PC-3 (cell line): ENCODE data around the gene TOM1L2. TPM values are rescaled to one million over a fixed set of nuclear protein-coding genes. Genes with fewer than 3 reads are reported as not detected.

Source experiments
- ATAC-seq: fragments of 200-7000 bp; cut with Tn5 transposase; 2 replicates; pipeline ENCODE4 v1.9.1; 2020; ENCODE audit warnings: mild to moderate bottlenecking, moderate library complexity
- BruUV-seq: library from RNA; stranded (reverse); fragments of 400-500 nt; replicated peaks from 2 replicates; lab custom pipeline; 2021; lab: Mats Ljungman, UMichigan
- CTCF ChIA-PET: fragments of 300-600 bp; sonication (Branson Sonifier 250); formaldehyde crosslinking; loops from one replicate; lab custom pipeline; 2022; ENCODE audit warnings: antibody characterized with exemption; lab: Charles Lee
- POLR2A ChIA-PET: fragments of 300-600 bp; sonication (Branson Sonifier 250); formaldehyde crosslinking; loops from one replicate; lab custom pipeline; 2022; ENCODE audit warnings: antibody characterized with exemption; ENCODE audit not compliant: unreplicated experiment; lab: Charles Lee
- DNase-seq: peaks from one replicate; pipeline ENCODE4 v3.0.0-alpha.2; 2015
- H2AFZ ChIP-seq: fragments of 300-600 bp; sonication (generic); 2 replicates; pipeline ENCODE4 v1.6.0; 2016; ENCODE audit warnings: antibody characterized with exemption, low read length
- H3F3A ChIP-seq: fragments of 300-600 bp; sonication (generic); one replicate; pipeline ENCODE4 v1.6.0; 2017; ENCODE audit warnings: antibody characterized with exemption, low read length, control low read depth, mild to moderate bottlenecking; ENCODE audit not compliant: unreplicated experiment
- H3K27ac ChIP-seq: fragments of 300-600 bp; sonication (generic); 2 replicates; pipeline ENCODE4 v1.5.1; 2016; ENCODE audit warnings: mild to moderate bottlenecking, low read length
- H3K27me3 ChIP-seq: fragments of 300-600 bp; sonication (generic); 2 replicates; pipeline ENCODE4 v1.6.1; 2016; ENCODE audit warnings: low read length, mixed read lengths
- H3K36me3 ChIP-seq: fragments of 300-600 bp; sonication (generic); 2 replicates; pipeline ENCODE4 v1.6.1; 2016; ENCODE audit warnings: low read depth, mixed run types, low read length, mixed read lengths
- H3K4me1 ChIP-seq: fragments of 300-600 bp; sonication (generic); 2 replicates; pipeline ENCODE4 v1.5.1; 2016; ENCODE audit warnings: low read length; ENCODE audit not compliant: insufficient read depth
- H3K4me2 ChIP-seq: fragments of 300-600 bp; sonication (generic); 2 replicates; pipeline ENCODE4 v1.6.0; 2016; ENCODE audit warnings: low read length
- H3K4me3 ChIP-seq: fragments of 300-600 bp; sonication (generic); 2 replicates; pipeline ENCODE4 v1.5.1; 2016; ENCODE audit warnings: mild to moderate bottlenecking, low read length, mixed read lengths
- H3K79me2 ChIP-seq: fragments of 300-600 bp; sonication (generic); 2 replicates; pipeline ENCODE4 v1.6.1; 2017; ENCODE audit warnings: low read length, mixed read lengths
- H3K9ac ChIP-seq: fragments of 300-600 bp; sonication (generic); 2 replicates; pipeline ENCODE4 v1.6.0; 2016; ENCODE audit warnings: mild to moderate bottlenecking, low read length
- H3K9me2 ChIP-seq: fragments of 300-600 bp; sonication (generic); replicated peaks from 2 replicates; pipeline ENCODE4 v1.6.1; 2016; ENCODE audit warnings: mixed run types, low read length, mixed read lengths
- H3K9me3 ChIP-seq: fragments of 300-600 bp; sonication (generic); 2 replicates; pipeline ENCODE4 v1.6.1; 2016; ENCODE audit warnings: low read length, mixed read lengths
- H4K20me1 ChIP-seq: fragments of 300-600 bp; sonication (generic); 2 replicates; pipeline ENCODE4 v1.6.1; 2016; ENCODE audit warnings: low read length, mixed read lengths
- CTCF ChIP-seq: fragments of 300-600 bp; sonication (generic); conservative IDR thresholded peaks from 2 replicates; pipeline ENCODE4 v1.5.1; 2017; ENCODE audit warnings: antibody characterized with exemption, low read depth, mild to moderate bottlenecking, low read length
- EZH2 ChIP-seq: fragments of 300-600 bp; sonication (generic); IDR thresholded peaks from one replicate; pipeline ENCODE4 v1.6.1; 2017; ENCODE audit warnings: antibody characterized with exemption, mild to moderate bottlenecking, low read length; ENCODE audit not compliant: unreplicated experiment
- EZH2phosphoT487 ChIP-seq: fragments of 300-600 bp; sonication (generic); IDR thresholded peaks from 2 replicates; pipeline ENCODE4 v1.6.1; 2018; ENCODE audit warnings: mild to moderate bottlenecking, antibody characterized with exemption, low read length, borderline replicate concordance
- intact Hi-C: fragments of 100-400 bp; cut with micrococcal nuclease; formaldehyde crosslinking; loops from 2 replicates; pipeline ENCODE4 v1.9.0; 2023
- total RNA-seq: library from RNA; depleted of rRNA; stranded (reverse); fragments of >200 nt; gene quantifications from 2 replicates; pipeline ENCODE4 v1.2.3, GENCODE V29; 2014

TOM1L2 gene
- total RNA-seq, 1 experiment from 2014 or later = 53.3 TPM

GRCh38 chr17:17815062-17815406 is 157.2 kb downstream of the TOM1L2 start:
- Histone ChIP-seq H2AFZ (no peak overlapping the region), H3K9ac (no peak overlapping the region), H4K20me1 (peaks cover 14% of the 10 kb centered on the region; the same call in 1 of the 2 replicates), H3K9me3 (no peaks in the 10 kb centered on the region), H3K36me3 (peaks cover 76% of the 10 kb centered on the region), H3F3A (peaks cover 7% of the 10 kb centered on the region), H3K27ac (no peak overlapping the region), H3K9me2 (no peaks in the 10 kb centered on the region), H3K4me1 (peaks cover 28% of the 10 kb centered on the region), H3K4me3 (no peak overlapping the region), H3K4me2 (no peak overlapping the region), H3K27me3 (no peaks in the 10 kb centered on the region), H3K79me2 (peaks cover 2% of the 10 kb centered on the region)
- ATAC-seq = no peak
- DNase-seq = no peak
- TF ChIP-seq EZH2phosphoT487 (no peak), CTCF (no peak)
- ChIA-PET POLR2A (no interaction called here), CTCF (no interaction called here)
- intact Hi-C loops = no loop called here
- no TSS peak for BruUV-seq

GRCh38 chr17:17814162-17815061 is 157.8 kb downstream of the TOM1L2 start:
- Histone ChIP-seq H3K79me2 (no peaks in the 10 kb centered on the region; the same call in 1 of the 2 replicates), H3K4me1 (peaks cover 22% of the 10 kb centered on the region), H3K9me2 (no peaks in the 10 kb centered on the region), H3K4me2 (no peak overlapping the region), H3K9me3 (no peaks in the 10 kb centered on the region), H3K27ac (no peak overlapping the region), H3K9ac (no peak overlapping the region), H3K36me3 (peaks cover 75% of the 10 kb centered on the region), H3K27me3 (no peaks in the 10 kb centered on the region), H3K4me3 (no peak overlapping the region), H4K20me1 (peaks cover 14% of the 10 kb centered on the region; the same call in 1 of the 2 replicates), H3F3A (peaks cover 7% of the 10 kb centered on the region), H2AFZ (no peak overlapping the region)
- DNase-seq (no peak), ATAC-seq (no peak)
- CTCF ChIA-PET = interaction anchor here (0.6 kb wide), 1 partner anchor 500 kb away, joined by 5 read pairs; the partner anchor contains the start of gene TOP3A
- no TSS peak for BruUV-seq
- intact Hi-C loops = no loop called here
- TF ChIP-seq EZH2phosphoT487 = no peak
- no peak for TF ChIP-seq EZH2
- no peak for TF ChIP-seq CTCF
- POLR2A ChIA-PET = no interaction called here

GRCh38 chr17:17813725-17814095 is 158.5 kb downstream of the TOM1L2 start:
- H3K4me3 ChIP-seq = no peak overlapping the region
- H3K27ac ChIP-seq = no peak overlapping the region
- peaks cover 7% of the 10 kb centered on the region for H3F3A ChIP-seq
- peaks cover 15% of the 10 kb centered on the region for H3K4me1 ChIP-seq
- no peaks in the 10 kb centered on the region for H3K9me3 ChIP-seq
- no peak overlapping the region for H3K9ac ChIP-seq
- H3K4me2 ChIP-seq = no peak overlapping the region
- H4K20me1 ChIP-seq = peaks cover 12% of the 10 kb centered on the region; the same call in 1 of the 2 replicates
- DNase-seq = no peak
- H3K9me2 ChIP-seq = no peaks in the 10 kb centered on the region
- no peak overlapping the region for H2AFZ ChIP-seq
- no peak for ATAC-seq
- no peaks in the 10 kb centered on the region for H3K27me3 ChIP-seq
- TF ChIP-seq CTCF (no peak), EZH2phosphoT487 (no peak), EZH2 (no peak)
- H3K79me2 ChIP-seq = no peaks in the 10 kb centered on the region; the same call in 1 of the 2 replicates
- intact Hi-C loops = loop anchor here (2.0 kb wide), 1 partner anchor 47 kb away; no protein-coding TSS in a partner anchor
- POLR2A ChIA-PET = no interaction called here
- CTCF ChIA-PET = no interaction called here
- BruUV-seq = no TSS peak
- H3K36me3 ChIP-seq = peaks cover 68% of the 10 kb centered on the region
